HG03097 (cell line): ENCODE data around the gene POMT2.

ENCODE experiments used
- ATAC-seq: cut with Tn5 transposase; IDR thresholded peaks from one replicate; pipeline ENCODE4 v1.9.1; 2021; ENCODE audit not compliant: unreplicated experiment, low FRiP score

POMT2 gene

DNA sequence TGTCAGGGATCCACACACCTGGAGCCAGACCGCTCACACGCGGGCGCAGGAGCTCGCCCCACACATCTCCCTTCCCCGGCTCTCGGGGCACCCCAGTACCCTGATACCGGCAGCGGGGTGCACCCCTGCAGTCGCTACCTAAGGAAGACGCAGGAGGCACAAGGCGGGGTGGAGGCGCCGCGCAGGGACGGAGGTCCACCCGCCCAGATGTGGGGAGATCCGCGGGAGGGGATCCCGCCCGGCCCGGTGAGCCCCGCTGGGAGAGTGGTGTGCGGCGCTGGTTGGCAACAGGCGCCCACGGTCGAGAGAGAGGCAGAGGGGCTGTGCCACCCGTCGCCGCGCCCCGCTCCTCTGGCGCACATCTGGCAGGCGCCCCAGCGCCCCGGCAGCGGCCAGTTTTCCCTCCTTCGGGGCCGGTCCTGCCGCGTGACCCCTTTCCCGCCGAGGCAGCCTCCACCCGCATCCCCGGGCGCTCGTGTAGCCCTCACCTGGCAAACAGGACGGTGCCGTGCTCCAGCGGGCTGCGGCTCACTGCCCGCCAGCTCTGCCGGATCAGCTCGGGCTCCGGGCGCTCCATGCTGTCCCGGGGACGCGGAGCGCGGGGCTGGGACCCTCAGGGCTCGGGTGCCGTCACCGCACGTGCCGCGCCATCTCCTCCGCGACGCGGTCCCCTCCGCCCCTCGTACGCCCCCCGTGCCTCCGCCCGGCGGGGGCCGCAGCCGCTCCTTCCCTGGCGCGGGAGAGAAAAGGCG lies 50.1 kb downstream of the POMT2 start:
- ATAC-seq = no peak

DNA sequence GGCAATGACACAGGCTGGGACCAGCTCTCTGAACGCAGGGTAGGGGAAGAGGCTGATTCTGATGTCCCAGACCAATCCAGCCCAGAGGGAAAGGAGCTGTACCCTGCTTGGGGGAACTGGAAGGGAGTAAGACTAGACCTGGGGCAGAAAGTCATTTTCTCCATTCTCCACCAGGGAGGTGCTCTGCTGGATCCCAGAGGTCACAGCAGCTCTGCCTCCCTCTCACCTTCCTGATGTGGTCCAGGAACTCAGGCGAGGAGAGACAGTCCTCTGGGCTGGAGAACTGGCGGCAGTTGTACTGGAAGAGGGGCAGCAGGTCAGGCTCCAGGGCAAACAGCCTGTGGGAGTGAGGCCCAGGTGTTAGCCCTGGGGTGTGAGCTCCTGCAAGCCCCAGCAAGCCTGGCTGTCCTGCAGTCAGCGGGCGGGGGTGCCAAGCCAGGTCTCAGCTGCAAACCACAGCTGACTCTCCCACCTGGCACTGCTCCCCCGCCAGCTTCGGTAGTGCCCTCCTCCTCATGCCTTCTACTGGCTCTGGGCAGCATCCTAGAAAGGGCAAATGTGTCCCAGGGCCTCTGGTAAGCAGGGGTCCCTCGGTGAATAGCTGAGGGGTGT lies 51.6 kb downstream of the POMT2 start:
- no peak for ATAC-seq

DNA sequence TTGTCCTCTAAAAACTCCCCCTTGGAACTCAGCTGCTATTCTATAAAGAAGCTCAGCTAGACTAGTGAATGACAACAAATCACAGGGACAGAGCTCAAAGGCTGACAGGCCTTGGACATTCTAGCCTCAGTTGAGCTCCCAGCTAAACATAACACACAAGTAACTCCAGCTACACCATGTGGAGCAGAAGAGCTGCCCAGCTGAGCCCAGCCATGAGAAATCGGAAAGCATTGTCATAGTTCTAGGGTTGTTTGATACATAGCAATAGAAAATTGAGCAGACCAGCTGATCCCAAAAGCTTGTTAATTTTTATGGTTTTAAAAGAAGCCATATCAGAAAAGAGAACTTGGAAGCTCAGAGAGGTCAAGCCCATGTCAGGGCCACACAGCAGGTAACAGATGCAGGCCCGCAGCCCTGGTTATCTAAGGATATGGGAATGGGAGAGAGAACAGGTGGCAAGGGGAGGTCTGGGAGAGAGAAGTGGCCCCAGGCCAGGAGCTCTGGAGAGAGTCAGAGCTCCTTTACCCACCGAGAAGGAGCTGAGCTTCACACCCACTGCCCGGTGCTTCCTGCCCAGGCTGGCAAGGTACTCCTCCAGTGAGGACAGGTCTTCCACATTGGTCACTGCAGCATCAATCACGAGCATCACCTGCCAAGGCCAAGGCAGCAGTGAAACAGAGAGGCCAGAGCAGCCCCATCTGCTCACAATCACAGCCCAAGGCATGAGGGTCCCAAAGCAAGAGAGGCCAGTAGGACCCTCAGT lies 52.6 kb downstream of the POMT2 start:
- ATAC-seq = no peak

DNA sequence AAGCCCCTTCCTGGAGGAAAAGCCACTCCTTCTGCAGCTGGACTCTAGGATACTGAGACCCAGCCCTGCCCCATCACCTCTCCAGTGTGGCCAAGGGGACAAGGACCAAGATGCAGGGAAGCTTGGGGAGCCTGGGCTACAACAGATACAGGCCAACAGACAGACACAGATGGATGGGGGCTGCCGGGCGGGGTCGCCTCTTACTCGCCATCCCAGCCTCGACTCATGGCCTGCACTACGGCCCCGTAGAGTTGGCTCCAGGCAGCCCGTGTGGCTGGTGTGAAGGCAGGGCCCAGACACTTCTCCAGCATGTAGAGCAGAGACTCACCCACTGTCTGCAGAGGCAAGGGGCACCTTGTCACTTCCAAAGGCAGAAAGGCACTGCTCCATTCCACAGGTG lies 54.3 kb downstream of the POMT2 start:
- ATAC-seq = no peak

DNA sequence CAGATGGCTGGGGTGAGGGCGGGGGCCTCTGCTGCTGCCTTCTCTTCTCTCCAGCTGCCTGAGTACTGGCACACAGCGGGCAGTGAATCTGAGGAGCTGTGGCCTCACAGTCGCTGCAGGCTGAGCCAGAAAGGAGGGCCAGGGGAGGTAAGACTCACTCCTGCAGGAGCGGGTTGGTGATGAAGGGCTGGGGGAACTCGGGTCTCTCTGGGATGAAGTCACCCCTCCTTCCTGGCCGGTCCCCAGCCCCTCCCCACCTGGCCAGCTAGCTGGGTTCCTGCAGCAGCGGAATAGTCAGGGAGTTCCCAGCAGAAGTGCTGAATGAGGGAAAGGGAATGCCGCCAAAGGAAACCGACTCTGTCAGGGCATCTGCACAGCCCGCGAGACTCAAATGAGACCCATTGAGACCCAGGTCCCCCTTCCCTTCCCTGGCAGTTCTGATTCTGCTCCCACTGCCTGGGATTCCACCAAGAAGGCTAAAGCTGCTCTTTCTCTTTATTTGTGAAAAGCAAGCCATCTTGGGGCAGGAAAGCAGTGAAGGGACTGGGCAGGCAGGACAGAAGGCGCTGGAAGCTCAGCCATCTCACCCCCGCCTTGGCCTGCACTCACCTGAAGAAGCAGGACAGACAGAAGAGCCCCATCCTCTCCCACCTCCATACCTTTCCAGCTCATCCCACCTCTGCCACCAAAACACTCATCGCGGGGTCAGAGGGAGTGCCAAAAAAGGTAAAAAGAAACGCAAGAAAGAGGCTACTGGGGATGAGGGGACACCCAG lies 54.9 kb downstream of the POMT2 start:
- no peak for ATAC-seq

DNA sequence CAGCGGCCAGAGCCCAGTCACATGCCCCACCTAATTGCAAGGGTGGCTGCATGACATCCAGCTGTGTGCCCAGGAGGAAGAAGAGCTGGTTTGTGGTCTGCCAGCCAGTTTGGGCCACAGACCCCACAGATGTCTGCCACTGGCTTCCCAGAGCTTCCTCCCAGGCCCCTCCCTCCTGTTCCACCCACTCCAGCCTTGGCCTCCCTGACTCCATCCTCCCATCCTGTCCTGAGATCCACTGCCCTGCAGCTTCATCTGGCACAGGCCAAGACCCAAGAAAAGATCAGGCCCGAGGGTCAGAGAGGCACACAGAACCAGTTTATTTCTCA lies 55.5 kb downstream of the POMT2 start:
- no peak for ATAC-seq

DNA sequence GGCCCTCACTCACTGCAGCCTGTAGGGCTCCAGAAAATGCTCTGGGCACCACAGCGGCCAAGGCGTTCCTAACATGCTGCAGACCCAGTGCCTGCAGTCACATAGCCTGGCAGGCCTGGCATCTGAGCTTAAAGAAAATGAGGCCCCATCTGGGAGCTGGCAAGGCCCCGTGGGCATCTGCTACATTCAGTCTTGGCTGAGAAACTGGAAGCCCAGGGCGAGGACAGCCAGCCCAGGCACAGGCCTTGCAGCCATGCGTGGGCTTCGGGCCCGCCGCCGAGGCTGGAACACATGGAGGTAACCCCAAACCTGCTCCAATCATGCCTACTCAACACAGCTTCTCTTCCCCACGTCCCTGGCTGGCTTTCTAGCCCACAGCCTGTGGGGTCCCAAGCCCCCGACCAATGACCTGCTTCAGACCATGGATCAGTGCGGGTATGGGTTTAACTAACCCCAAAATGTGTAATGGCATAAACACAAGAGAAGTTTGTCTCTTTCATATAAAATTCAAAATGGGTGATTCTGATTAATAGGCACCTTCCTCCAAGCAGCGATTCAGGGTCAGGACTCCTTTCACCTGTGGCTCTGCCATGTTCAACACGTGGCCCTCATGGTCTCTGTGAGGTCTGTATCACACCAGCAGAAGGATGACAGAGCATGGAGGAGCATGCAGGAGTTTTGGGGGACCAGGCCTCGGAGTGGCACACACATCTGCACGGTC lies 56.1 kb downstream of the POMT2 start:
- no peak for ATAC-seq

DNA sequence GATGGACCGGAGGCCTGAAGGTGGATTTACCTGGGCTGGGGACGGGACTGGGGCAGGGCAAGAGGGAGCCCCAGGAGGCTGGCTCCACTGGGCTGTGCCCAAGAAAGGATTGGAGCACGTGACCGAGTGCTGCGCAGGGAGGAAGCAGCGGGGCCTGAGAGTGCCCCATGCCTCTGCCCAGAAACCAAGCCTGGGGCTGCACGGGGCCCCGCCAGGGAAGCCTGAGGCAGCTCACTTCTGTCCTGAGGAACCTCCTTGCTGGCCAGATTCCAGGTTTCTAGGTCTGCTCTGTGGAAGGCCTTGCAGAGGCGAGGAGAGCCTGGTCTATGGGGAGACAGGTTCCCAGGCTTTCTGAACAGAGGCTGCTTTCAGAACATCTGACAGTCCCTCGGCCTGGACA lies 60.1 kb downstream of the POMT2 start:
- no peak for ATAC-seq

DNA sequence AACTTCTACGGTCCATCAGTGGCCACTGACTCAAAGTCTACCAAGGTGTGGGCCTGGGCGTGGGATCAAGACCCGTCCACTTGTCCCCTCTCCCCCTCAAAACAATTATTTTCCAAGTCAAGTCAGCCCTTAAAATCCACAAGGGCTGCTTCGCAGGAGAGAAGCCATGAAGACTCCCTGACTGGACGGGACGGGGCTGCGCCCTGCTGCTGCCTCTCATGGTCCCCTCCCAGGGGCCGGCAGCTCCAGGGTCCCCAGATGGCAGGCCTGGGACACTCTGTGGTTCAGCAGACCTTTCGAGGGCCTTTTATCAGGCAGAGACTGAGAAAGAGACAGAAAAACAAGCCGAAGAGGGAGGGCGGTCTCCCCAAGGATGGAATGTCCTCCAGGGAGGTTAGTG lies 60.5 kb downstream of the POMT2 start:
- ATAC-seq = no peak

DNA sequence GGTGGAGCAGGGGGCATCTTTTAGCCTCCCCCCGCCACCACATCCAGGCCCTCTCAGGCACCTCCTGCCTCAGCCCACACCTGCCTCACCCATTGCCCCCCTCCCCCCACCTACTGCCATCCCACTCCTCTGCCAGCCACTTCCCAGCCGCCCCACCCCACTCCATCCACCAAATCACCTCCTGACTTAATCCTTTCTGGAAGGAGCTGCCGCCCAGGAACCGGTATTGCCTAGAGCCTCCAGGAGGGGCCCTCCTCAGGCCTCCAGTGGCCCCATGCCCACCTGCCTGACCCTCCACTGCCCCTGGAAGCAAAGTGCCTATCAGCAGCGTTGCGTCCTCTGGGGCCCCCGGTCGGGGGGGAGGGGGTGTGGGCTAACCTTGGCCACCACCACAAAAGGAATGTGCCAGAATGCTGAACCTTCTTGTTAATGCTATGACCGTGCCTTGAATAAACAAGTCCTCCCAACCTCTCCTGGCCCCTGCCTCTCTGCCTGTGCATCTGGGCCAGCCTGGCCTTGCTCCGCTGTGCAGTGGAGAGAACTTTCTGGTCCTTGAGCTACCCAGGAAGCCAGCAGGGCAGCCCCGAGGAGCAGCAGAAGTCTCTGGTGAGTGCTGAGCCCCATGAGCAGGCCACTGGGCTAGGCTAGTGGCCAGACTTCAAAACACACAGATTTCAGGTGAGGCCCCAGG lies 61.5 kb downstream of the POMT2 start:
- no peak for ATAC-seq

DNA sequence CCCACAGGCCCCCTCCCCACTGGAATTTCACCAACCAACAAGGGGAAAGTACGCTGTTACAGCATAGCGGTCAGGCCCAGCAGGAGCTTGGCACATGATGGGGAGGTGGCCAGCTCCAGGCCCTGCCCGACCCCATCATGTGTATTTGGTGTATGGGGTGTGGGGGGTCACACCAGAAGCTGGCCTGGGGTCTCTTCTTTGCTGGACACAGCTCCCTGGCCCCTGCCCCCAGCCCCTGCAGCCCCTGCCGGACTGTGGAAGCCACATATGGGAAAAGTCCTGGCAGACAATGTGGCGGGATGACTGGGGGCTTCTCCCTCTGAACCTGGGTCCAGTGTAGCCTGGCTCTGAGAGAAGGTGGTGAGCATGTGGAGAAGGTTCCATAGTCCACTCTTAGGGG lies 62.1 kb downstream of the POMT2 start:
- ATAC-seq = no peak

DNA sequence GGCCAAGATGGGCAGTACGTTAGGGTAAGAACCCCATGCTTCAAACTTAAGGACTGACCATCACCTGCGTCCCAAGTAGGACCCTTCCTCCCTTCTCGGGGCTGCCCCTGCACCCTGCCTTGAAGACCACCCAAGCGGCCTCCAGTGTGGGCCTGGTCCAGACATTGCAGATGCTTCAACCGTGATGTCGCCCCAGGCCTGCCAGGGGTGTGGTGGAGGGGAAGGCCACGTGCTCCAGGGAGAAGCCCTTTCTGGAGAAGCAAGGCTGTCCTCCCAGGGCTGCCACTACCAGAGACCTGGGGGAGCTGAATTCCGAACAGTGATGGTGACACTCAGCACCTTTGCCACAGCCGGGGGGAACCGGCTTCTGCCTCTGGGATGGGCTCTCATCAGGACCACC lies 63.0 kb downstream of the POMT2 start:
- ATAC-seq = no peak

DNA sequence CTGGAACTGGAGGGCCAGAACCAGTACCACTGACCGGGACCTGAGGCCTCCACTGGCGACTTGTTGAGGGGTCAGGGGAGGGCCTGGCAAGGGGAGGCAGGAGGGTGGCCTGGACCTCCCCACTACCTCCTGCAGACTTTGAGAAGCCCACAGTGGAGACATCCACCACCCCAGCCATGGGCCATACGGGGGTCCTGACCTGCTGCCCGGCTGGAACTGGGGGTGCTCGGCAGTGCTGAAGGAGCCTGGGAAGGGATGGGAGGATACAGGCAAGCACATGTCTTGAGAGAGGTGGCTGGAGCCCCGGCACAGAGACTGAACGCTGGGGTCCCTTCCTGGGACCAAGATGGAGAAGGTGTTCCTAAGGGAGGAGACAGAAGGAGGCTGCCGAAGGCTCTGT lies 64.0 kb downstream of the POMT2 start:
- ATAC-seq = no peak

DNA sequence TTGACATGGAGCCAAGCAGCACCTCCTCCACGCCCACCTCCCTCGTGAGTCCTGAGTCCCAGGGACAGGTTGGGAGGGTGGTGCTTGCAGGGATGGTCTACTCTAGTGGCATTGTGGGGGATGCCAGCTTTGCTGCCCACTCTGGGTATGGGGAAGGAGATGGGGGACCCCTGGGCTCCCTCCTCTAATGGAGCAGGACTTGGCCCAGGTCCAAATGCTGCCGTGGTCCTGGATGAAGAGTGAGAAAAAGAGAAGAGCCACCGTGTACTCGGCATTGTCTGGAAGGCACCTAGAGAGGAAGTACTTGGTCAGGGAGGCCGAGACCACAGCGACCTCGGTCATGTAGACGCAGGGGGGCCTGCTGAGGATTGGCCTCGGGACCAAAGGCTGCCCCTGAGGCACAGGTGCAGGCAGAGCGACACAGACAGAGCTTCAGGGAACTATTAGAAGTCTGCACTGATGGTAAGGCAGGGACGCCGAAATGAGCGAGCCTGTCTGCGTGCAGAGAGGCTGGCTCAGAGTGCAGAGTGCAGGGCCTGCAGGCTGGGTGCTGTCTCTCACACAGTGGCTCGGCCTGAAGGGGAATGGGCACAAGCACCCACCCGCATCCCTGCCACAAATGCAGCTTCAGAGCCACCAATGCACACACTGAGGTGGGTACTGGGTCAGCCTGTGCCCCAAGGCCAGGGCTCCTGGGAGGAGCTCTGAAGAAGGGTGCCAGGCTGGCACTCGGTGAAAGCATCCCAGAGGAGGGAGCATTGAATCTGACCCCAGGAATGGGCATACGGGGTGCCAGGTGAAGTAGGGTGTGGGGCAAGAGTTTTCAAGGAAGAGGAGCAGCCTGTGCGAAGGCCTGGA lies 67.1 kb downstream of the POMT2 start:
- no peak for ATAC-seq

DNA sequence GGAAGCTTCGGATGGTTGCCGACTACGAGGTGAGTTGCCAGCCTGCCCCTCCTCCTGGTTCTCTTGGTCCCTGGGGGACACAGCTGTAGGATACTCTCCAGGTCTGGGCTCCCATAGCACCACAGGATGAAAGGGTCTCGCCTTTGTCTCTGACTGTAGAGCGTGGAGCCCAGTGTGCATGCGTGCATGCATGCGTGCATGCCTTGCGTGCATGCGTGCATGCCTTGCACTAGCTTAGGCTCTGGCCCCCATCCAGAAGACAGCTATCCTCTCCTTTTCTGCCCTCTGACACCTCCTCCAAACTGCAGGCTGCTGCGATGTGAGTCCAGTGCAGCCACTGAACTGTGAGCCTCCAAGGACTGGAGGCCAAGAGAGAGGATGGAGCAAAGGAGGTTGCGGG lies 68.8 kb downstream of the POMT2 start:
- ATAC-seq = no peak

DNA sequence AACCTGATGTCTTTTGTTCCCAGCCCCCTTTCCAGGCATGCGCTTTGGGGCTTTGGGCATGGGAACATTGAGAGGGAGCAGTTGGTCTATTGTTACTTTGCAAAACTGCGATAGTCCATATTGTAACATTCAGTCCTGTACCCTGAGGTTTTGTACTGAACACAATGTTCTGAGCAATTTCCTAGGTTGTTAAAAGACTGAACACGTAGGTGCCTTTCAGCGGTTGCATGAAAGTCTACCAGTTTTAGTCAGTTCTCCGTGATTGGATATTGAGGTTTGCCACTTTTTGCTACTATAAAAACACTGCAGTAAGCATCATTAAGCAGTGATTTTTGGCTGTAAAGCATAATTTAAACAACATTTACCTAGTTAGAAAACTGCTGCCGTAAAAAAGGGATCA lies 69.8 kb downstream of the POMT2 start:
- no peak for ATAC-seq

DNA sequence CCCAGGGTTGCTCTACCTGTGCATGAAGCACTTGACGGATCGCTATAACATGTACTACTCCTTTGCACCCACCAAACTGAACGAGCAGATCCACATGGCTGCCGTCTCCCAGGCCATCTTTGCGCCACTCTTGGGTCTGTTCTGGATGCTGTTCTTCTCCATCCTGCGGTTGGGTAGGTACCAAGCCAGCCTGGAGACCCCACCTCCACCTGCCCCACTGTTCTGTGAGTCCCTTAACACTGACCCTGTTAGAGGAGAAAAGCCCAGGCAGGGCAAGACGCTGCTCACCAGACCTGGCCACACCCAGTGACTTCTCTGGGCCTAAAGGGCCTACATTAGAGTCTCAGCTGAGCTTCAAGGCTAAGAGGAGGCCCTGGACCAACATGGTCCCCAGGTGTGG lies 71.4 kb downstream of the POMT2 start:
- no peak for ATAC-seq

DNA sequence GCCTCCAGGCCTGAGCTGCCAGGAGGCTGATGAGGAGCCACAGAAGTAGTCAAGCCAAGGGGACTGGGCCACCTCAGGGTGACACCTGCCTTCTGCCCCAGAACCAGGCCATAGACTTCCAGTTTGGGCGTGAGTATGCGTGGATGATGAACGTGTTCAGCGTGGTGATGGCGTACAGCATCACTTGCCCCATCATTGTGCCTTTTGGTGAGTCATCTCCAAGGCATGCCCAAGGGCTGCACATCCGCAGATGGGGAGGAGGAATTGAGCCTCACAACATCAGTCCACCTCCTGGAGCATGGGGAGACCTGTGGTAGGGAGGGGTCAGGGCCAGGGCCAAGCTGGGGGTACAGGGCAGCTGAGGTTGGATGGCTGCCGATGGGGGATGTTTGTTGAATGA lies 72.0 kb downstream of the POMT2 start:
- ATAC-seq = no peak

DNA sequence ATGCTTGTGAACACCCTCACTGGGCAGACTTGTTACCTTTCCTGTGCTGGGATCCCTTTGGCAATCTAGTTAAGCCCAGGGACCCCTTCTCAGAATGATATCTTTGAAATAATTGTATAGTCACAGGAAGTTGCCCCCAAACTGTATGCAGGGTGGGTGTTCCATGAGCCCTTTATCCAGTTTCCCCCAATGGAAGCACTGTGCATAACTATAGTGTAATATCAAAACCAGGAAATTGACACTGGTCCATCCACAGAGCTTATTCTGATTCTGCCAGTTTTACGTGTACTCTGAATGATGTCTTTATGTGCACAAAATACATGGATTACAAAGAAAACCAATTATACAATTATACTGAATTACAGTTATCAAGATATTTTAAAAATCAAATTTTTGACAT lies 73.9 kb downstream of the POMT2 start:
- no peak for ATAC-seq
